A549 (cell line): Measurements from ENCODE around the gene SLC6A15. TPM values are rescaled to one million over a fixed set of nuclear protein-coding genes. Genes with fewer than 3 reads are reported as not detected.

Source experiments
- ATAC-seq, 2 experiments: fragments of 200-7000 bp in 1 of 2; fragments of >200 bp in 1 of 2; cut with Nextera tagmentation in 1 of 2; cut with Tn5 transposase in 1 of 2; 3 replicates each; pipeline versions ENCODE4 v1.8.0 to v1.9.1; 2018 to 2020; ENCODE audit warnings: mild to moderate bottlenecking in 1 of 2, moderate library complexity in 1 of 2
- CTCF ChIA-PET: fragments of 300-600 bp; sonication (Branson Sonifier 250); formaldehyde crosslinking; extraction: SDS; loops from one replicate; lab custom pipeline; 2021; ENCODE audit warnings: antibody characterized with exemption, inconsistent platforms; lab: Yijun Ruan, JAX
- POLR2A ChIA-PET: fragments of 350-600 bp; formaldehyde crosslinking; extraction: SDS; loops from one replicate; lab custom pipeline; 2021; ENCODE audit warnings: antibody characterized with exemption, inconsistent platforms; lab: Yijun Ruan, JAX
- DNase-seq, 2 experiments: peaks; one replicate each; pipeline versions ENCODE4 v3.0.0 to v3.0.0-alpha.2; 2011 to 2016; ENCODE audit warnings: low read depth in 1 of 2, low spot score in 1 of 2
- FAIRE-seq: peaks from 2 replicates; lab custom pipeline; 2011; peaks lifted over from hg19 to GRCh38; lab: Jason Lieb, UNC
- H3K27ac ChIP-seq, 2 experiments: fragments of >200 bp; sonication (Bioruptor Twin); formaldehyde crosslinking; 3 replicates each; pipeline ENCODE4 v1.5.1; 2016 to 2017
- H3K4me1 ChIP-seq: fragments of >200 bp; sonication (Bioruptor Twin); formaldehyde crosslinking; 3 replicates; pipeline ENCODE4 v1.6.1; 2016
- H3K4me2 ChIP-seq: fragments of >200 bp; sonication (Bioruptor Twin); formaldehyde crosslinking; 3 replicates; pipeline ENCODE4 v1.6.1; 2016
- H3K4me3 ChIP-seq: fragments of >200 bp; sonication (Bioruptor Twin); formaldehyde crosslinking; 3 replicates; pipeline ENCODE4 v1.5.1; 2016
- H3K9me3 ChIP-seq: fragments of >200 bp; sonication (Bioruptor Twin); formaldehyde crosslinking; 3 replicates; pipeline ENCODE4 v1.6.1; 2016
- CBX2 ChIP-seq: fragments of 200-600 bp; sonication (generic); IDR thresholded peaks from 2 replicates; pipeline ENCODE4 v1.6.1; 2016; ENCODE audit warnings: low read depth, mild to moderate bottlenecking, borderline replicate concordance
- CHD2 ChIP-seq: fragments of 150-350 bp; IDR thresholded peaks from 2 replicates; pipeline ENCODE4 v1.6.1; 2014; ENCODE audit warnings: low read length; ENCODE audit not compliant: partially characterized antibody
- ESRRA ChIP-seq: fragments of 150-350 bp; IDR thresholded peaks from 2 replicates; pipeline ENCODE4 v1.6.1; 2014; ENCODE audit warnings: mild to moderate bottlenecking, low read length, borderline replicate concordance
- HDAC2 ChIP-seq: fragments of 200-600 bp; sonication (generic); IDR thresholded peaks from 2 replicates; pipeline ENCODE4 v1.6.1; 2016
- HES2 ChIP-seq: fragments of >200 bp; sonication (Bioruptor Twin); formaldehyde crosslinking; IDR thresholded peaks from 2 replicates; pipeline ENCODE4 v1.6.1; 2016
- HEYL ChIP-seq: fragments of 250-450 bp; sonication (Bioruptor Pico); IDR thresholded peaks from 2 replicates; pipeline ENCODE4 v1.8.0; 2021; ENCODE audit warnings: mild to moderate bottlenecking, moderate library complexity
- HOXB13 ChIP-seq: fragments of 250-450 bp; sonication (Bioruptor Pico); IDR thresholded peaks from 2 replicates; pipeline ENCODE4 v1.5.0; 2020; ENCODE audit warnings: low read depth, mild to moderate bottlenecking, moderate library complexity
- JUN ChIP-seq, 2 experiments: fragments of >200 bp; sonication (Bioruptor Twin); formaldehyde crosslinking; IDR thresholded peaks; 2 replicates in 1 of 2; 3 replicates in 1 of 2; pipeline ENCODE4 v1.6.1; 2016 to 2017
- KDM1A ChIP-seq: fragments of 200-600 bp; sonication (generic); IDR thresholded peaks from 2 replicates; pipeline ENCODE4 v1.6.1; 2016; ENCODE audit warnings: low read depth, mild to moderate bottlenecking
- KDM5A ChIP-seq: fragments of 200-600 bp; sonication (generic); IDR thresholded peaks from 2 replicates; pipeline ENCODE4 v1.6.1; 2016; ENCODE audit warnings: antibody characterized with exemption, mild to moderate bottlenecking
- MAFK ChIP-seq: fragments of 450-650 bp; IDR thresholded peaks from 2 replicates; pipeline ENCODE4 v1.6.1; 2014; ENCODE audit not compliant: partially characterized antibody
- MYC ChIP-seq: IDR thresholded peaks from 2 replicates; pipeline ENCODE4 v1.6.1; 2012; ENCODE audit warnings: mild to moderate bottlenecking, inconsistent platforms, low read length, improper control_type of control experiment, borderline replicate concordance
- NPAS2 ChIP-seq: fragments of 250-450 bp; sonication (Bioruptor Pico); IDR thresholded peaks from 2 replicates; pipeline ENCODE4 v1.8.0; 2022; ENCODE audit warnings: mild to moderate bottlenecking, moderate library complexity, borderline replicate concordance
- PHF8 ChIP-seq: fragments of 200-600 bp; sonication (generic); IDR thresholded peaks from 2 replicates; pipeline ENCODE4 v1.6.1; 2016; ENCODE audit warnings: low read depth, mild to moderate bottlenecking, antibody characterized with exemption, moderate library complexity, borderline replicate concordance
- POLR2A ChIP-seq: IDR thresholded peaks from 2 replicates; pipeline ENCODE4 v1.6.1; 2012; ENCODE audit warnings: mild to moderate bottlenecking, low read length
- RAD21 ChIP-seq, 2 experiments: fragments of >200 bp in 1 of 2; sonication (Bioruptor Twin) in 1 of 2; formaldehyde crosslinking in 1 of 2; IDR thresholded peaks in 1 of 2; conservative IDR thresholded peaks in 1 of 2; 2 replicates in 1 of 2; 3 replicates in 1 of 2; pipeline ENCODE4 v1.6.1; 2012 to 2018; ENCODE audit warnings: inconsistent platforms in 1 of 2
- RFX5 ChIP-seq: fragments of 450-650 bp; IDR thresholded peaks from 2 replicates; pipeline ENCODE4 v1.7.1; 2014; ENCODE audit warnings: antibody characterized with exemption, mild to moderate bottlenecking, moderate library complexity
- SREBF2 ChIP-seq: fragments of 450-650 bp; IDR thresholded peaks from 2 replicates; pipeline ENCODE4 v1.6.1; 2014; ENCODE audit warnings: mild to moderate bottlenecking, moderate library complexity
- TP53 ChIP-seq: fragments of 250-450 bp; sonication (Bioruptor Pico); IDR thresholded peaks from 2 replicates; pipeline ENCODE4 v1.5.0; 2021; ENCODE audit warnings: mild to moderate bottlenecking, moderate library complexity
- ZNF302 ChIP-seq: fragments of 250-450 bp; sonication (Bioruptor Pico); IDR thresholded peaks from 2 replicates; pipeline ENCODE4 v1.9.0; 2021; ENCODE audit warnings: inconsistent platforms, mild to moderate bottlenecking, moderate library complexity
- ZSCAN20 ChIP-seq: fragments of 250-450 bp; sonication (Bioruptor Pico); IDR thresholded peaks from 2 replicates; pipeline ENCODE4 v1.8.0; 2022; ENCODE audit warnings: mild to moderate bottlenecking, moderate library complexity
- WGBS: methylation state at CpG from one replicate; pipeline ENCODE4 v1.1.6; 2017; ENCODE audit errors: missing lambda C conversion rate; 5-methylcytosine and 5-hydroxymethylcytosine counted together
- polyA plus RNA-seq, 4 experiments: library from polyadenylated mRNA; depleted of rRNA in 3 of 4; stranded (reverse); fragments of >200 nt; fragmentation: RNase III in 1 of 4; extraction: RNeasy Plus Mini Kit Qiagen cat#74134 plus additional on column Dnase treatment in 1 of 4; gene quantifications; 2 replicates in 3 of 4; 3 replicates in 1 of 4; pipeline ENCODE4 v1.2.3, GENCODE V29; 2011 to 2017
- TF ChIP-seq, protein P1 (sequence below): fragments of 250-450 bp; sonication (Bioruptor Pico); IDR thresholded peaks from 2 replicates; pipeline ENCODE4 v1.5.0; 2020; ENCODE audit warnings: low read depth, mild to moderate bottlenecking, moderate library complexity
- TF ChIP-seq, protein P2 (sequence below): fragments of 150-350 bp; IDR thresholded peaks from 2 replicates; pipeline ENCODE4 v1.6.1; 2014; ENCODE audit warnings: low read depth, mild to moderate bottlenecking, low read length
- TF ChIP-seq, protein P3 (sequence below): fragments of 200-600 bp; sonication (generic); IDR thresholded peaks from 2 replicates; pipeline ENCODE4 v1.6.1; 2016; ENCODE audit warnings: antibody characterized with exemption, mild to moderate bottlenecking, moderate library complexity

SLC6A15 gene
- polyA plus RNA-seq, 2 of the 4 experiments (the other 2 are of a cell fraction) = 1.0 to 1.9 TPM

GRCh38 chr12:84960918-84961317 is 48.3 kb upstream of the SLC6A15 start:
- Histone ChIP-seq H3K4me1 (no peaks in the 10 kb centered on the region), H3K4me2 (no peak overlapping the region), H3K27ac (no peak overlapping the region), H3K4me3 (no peak overlapping the region), H3K9me3 (no peaks in the 10 kb centered on the region)
- CTCF ChIA-PET = no interaction called here
- TF ChIP-seq HES2 = no peak
- TF ChIP-seq, protein P1, sequence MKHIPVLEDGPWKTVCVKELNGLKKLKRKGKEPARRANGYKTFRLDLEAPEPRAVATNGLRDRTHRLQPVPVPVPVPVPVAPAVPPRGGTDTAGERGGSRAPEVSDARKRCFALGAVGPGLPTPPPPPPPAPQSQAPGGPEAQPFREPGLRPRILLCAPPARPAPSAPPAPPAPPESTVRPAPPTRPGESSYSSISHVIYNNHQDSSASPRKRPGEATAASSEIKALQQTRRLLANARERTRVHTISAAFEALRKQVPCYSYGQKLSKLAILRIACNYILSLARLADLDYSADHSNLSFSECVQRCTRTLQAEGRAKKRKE (CRISPR knock-in tag) = no peak
- TF ChIP-seq, protein P2, sequence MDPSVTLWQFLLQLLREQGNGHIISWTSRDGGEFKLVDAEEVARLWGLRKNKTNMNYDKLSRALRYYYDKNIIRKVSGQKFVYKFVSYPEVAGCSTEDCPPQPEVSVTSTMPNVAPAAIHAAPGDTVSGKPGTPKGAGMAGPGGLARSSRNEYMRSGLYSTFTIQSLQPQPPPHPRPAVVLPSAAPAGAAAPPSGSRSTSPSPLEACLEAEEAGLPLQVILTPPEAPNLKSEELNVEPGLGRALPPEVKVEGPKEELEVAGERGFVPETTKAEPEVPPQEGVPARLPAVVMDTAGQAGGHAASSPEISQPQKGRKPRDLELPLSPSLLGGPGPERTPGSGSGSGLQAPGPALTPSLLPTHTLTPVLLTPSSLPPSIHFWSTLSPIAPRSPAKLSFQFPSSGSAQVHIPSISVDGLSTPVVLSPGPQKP = no peak
- TF ChIP-seq SREBF2 = no peak
- TF ChIP-seq CBX2 = no peak
- no peak for TF ChIP-seq ZSCAN20
- no peak for TF ChIP-seq PHF8
- no peak for TF ChIP-seq HDAC2
- TF ChIP-seq RFX5 = no peak
- no peak for TF ChIP-seq ESRRA
- TF ChIP-seq RAD21 (conservative IDR thresholded peaks at IDR 0.05 in 1 of 2, IDR thresholded peaks at IDR 0.05 in 1 of 2) = no peak
- ATAC-seq (no peak), FAIRE-seq (no peak), DNase-seq (no peak)
- WGBS = 21% methylated on average over 1 of the region's 1 CpG
- POLR2A ChIA-PET = no interaction called here

- TF ChIP-seq MAFK (no peak), CHD2 (no peak), MYC (no peak), KDM5A (no peak), ZNF302 (CRISPR knock-in tag) (no peak), TP53 (CRISPR knock-in tag) (no peak), HOXB13 (CRISPR knock-in tag) (no peak), PHF8 (no peak), HEYL (no peak), NPAS2 (CRISPR knock-in tag) (no peak), KDM1A (no peak), JUN (IDR thresholded peaks at IDR 0.05) (no peak), HES2 (no peak), POLR2A (no peak)
- TF ChIP-seq, protein P3, sequence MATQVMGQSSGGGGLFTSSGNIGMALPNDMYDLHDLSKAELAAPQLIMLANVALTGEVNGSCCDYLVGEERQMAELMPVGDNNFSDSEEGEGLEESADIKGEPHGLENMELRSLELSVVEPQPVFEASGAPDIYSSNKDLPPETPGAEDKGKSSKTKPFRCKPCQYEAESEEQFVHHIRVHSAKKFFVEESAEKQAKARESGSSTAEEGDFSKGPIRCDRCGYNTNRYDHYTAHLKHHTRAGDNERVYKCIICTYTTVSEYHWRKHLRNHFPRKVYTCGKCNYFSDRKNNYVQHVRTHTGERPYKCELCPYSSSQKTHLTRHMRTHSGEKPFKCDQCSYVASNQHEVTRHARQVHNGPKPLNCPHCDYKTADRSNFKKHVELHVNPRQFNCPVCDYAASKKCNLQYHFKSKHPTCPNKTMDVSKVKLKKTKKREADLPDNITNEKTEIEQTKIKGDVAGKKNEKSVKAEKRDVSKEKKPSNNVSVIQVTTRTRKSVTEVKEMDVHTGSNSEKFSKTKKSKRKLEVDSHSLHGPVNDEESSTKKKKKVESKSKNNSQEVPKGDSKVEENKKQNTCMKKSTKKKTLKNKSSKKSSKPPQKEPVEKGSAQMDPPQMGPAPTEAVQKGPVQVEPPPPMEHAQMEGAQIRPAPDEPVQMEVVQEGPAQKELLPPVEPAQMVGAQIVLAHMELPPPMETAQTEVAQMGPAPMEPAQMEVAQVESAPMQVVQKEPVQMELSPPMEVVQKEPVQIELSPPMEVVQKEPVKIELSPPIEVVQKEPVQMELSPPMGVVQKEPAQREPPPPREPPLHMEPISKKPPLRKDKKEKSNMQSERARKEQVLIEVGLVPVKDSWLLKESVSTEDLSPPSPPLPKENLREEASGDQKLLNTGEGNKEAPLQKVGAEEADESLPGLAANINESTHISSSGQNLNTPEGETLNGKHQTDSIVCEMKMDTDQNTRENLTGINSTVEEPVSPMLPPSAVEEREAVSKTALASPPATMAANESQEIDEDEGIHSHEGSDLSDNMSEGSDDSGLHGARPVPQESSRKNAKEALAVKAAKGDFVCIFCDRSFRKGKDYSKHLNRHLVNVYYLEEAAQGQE = no peak
- Histone ChIP-seq H3K9me3 (no peaks in the 10 kb centered on the region), H3K27ac (no peak overlapping the region), H3K4me3 (no peak overlapping the region), H3K4me1 (no peaks in the 10 kb centered on the region), H3K4me2 (no peak overlapping the region)
- DNase-seq (no peak), FAIRE-seq (no peak), ATAC-seq (no peak)
- 31% methylated on average over 4 of the region's 4 CpGs for WGBS
- ChIA-PET CTCF (no interaction called here), POLR2A (no interaction called here)
These were observed 42.7 kb upstream of the SLC6A15 start for GRCh38 chr12:84955298-84955697.
